ENCODE data around the gene PCCA.
"Not testable (repeated sequence)": the region's sequence is repeated elsewhere in the genome, so short reads cannot be mapped to it uniquely, and the experiment has no call there.

PCCA gene

DNA sequence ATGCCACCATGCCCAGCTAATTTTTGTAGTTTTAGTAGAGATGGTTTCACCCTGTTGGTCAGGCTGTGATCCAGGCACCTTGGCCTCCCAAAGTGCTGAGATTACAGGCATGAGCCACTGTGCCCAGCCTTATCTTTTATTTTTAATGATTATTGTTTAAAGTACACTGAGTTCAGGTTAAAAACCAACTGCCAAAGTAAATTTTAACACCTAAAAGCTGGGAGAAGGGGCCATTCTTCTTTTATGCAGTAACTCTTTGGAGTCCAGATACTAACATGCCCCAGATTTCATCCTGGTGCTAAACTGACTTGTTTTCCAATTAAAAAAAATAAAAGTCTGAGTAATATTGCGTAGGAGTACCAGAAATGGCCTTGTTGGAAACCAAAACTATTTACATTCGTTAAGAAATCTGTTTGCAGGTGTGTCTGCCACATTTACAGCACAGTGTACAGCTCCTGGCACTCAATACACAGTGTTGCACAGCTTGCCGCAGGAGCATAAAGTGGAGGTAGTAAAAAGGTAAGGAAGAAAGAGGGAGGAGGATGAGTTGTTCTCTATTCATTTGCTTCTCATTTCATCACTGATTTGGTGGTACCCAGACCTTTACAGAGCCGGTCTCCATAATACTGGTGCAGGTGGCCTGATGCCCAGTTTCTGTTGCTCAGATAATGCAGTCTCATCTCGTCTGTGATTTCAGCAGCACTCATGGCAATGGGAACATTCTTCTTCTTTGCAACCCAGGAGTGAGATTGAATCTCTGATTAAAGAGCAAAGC, 108.9 kb downstream of the PCCA start:
- DNase-seq: peak in 1 of 3 experiments; percentile 18

- DNase-seq: no peak
These were observed 114.9 kb downstream of the PCCA start for GRCh38 chr13:100203696-100204367.

- DNase-seq: no peak
These were observed 119.1 kb downstream of the PCCA start for GRCh38 chr13:100208002-100208401.

GRCh38 chr13:100208626-100209025, 119.7 kb downstream of the PCCA start:
- DNase-seq: no peak

GRCh38 chr13:100209857-100210825, 121.2 kb downstream of the PCCA start:
- no peak for DNase-seq

GRCh38 chr13:100211016-100211710, 122.3 kb downstream of the PCCA start:
- DNase-seq: no peak

GRCh38 chr13:100212904-100213553, 124.1 kb downstream of the PCCA start:
- DNase-seq: no peak

DNA sequence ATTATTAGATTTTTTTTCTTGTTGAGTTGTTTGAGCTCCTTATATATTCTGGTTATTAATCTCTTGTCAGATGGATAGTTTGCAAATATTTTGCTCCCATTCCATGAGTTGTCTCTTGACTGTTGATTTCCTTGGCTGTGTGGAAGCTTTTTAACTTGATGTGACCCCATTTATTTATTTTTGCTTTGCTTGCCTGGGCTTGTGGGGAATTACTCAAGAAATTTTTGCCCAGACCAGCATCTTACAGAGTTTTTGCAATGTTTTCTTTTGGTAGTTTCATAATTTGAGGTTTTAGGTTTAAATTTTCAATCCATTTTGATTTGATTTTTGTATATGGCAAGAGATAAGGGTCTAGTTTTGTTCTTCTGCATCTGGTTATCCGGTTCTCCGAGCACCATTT, 124.7 kb downstream of the PCCA start:
- no peak for DNase-seq

- DNase-seq: no peak
These were observed 126.0 kb downstream of the PCCA start for GRCh38 chr13:100214886-100215285.

DNA sequence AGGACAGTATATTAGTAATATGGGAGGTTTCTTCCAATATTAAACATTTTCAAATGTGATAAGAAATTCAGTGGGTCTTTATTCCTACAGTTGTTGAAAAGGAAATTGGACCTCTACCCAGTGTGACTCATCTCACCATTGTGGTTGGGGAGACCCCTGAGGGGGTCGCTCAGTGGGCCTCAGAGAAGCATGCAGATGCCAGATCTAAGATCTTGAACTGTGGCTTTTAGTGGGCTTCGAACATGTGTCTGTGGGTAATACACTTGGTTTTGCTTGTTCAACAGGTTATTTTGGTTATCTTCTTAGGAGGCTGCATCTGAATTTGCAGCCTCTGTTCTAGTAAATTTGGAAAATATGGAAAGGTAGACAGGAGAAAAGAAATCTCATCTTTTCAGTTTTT, 132.3 kb downstream of the PCCA start:
- no peak for DNase-seq

DNA sequence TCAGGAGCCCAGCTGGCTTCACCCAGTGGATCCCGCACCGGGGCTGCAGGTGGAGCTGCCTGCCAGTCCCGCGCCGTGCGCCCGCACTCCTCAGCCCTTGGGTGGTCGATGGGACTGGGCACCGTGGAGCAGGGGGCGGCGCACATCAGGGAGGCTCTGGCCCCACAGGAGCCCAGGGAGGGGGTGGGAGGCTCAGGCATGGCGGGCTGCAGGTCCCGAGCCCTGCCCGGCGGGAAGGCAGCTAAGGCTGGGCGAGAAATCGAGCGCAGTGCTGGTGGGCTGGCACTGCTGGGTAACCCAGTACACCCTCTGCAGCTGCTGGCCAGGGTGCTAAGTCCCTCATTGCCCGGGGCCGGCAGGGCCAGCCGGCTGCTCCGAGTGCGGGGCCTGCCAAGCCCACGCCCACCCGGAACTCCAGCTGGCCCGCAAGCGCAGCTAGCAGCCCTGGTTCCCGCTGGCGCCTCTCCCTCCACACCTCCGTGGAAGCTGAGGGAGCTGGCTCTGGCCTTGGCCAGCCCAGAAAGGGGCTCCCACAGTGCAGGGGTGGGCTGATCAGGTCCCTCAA, 135.2 kb downstream of the PCCA start:
- DNase-seq: not testable (repeated sequence)

DNA sequence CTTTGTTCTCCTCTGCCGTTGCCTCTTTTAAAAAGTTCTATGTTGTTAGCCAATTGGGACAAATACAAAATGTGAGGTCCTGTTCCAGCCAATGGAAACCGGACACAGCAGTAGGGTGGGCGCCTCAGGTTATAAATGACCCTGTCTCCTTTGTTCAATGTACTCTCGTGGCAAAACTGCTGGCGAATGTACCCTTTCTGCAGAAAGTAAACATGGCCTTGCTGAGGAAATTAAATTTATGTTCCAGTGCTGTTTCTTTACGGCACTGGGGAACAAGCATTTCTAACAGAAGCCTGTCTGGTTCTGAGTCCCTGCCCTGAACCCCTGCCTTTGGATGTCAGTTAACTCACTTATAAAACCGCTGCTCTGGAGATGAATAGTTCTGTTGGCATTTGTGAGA, 140.7 kb downstream of the PCCA start:
- no peak for DNase-seq

GRCh38 chr13:100230769-100231149, 141.9 kb downstream of the PCCA start:
- DNase-seq: no peak

DNA sequence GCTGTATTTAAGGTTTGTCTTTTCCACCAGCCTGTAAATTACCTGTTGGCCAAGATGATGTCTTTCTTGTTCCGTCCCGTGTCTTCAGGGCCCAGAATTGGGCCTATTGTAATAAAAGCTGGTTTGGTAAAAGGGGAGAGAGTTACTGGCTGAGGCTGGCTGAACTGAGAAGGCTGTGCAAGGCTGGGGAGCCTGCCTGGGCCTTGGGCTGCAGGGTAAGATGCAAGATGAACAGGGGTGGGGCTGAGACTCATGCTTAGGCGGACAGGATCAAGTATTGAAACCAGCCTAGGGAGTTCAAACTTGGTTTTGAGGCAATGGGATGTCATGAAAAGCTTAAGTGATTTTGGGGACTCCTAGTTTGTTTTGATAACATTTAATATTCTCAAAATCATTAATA, 142.3 kb downstream of the PCCA start:
- DNase-seq: no peak

GRCh38 chr13:100234006-100234405, 145.1 kb downstream of the PCCA start:
- DNase-seq: peak in 2 of 3 experiments; percentile 74 to 95

- peak in 1 of 3 experiments; percentile 67 for DNase-seq
These were observed 145.7 kb downstream of the PCCA start for GRCh38 chr13:100234524-100235136.

- DNase-seq: peak; percentile 69 to 93 (median 81)
These were observed 146.5 kb downstream of the PCCA start for GRCh38 chr13:100235311-100235901.

GRCh38 chr13:100240109-100240779, 151.4 kb downstream of the PCCA start:
- no peak for DNase-seq

DNA sequence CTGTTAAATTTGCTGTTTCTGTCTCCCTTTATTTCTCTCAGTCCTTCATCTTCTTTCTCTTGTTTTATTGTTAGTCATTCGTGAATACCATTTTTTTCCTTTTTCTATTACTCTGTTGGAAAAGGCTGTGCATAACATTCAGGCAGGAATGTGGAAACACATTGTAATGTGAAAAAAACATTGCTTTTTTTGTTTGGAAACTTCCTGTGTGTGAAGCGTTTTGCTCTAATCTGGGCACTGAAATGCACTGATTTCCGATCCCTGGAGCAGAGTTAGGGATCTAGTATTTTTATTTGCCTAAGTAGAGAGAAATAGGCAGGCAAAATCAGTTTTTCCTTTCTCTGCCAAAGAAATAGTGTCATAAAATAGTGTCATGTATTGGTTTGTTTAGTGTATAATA, 155.5 kb downstream of the PCCA start:
- no peak for DNase-seq

DNA sequence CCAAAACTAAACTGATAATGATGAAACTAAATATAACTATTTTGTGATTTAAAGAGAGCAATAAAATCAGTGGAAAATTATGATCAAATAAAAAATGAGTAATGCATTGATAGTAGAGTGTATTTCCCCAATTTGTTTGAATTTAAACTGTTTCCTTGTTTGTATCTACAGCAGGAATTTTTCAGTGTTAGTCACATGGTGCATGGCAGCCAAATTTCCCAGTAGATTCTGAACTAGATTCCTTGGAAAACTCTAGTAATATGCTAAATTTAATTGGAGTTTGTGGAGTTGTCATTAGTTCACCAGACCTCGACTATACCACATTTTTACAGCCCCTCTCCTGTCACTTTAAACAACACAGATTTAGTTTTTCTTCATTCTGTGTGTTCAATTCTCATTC, 156.2 kb downstream of the PCCA start:
- DNase-seq: no peak
